ENCODE data around the gene EVI5.

- TF ChIP-seq POLR2A (IDR thresholded peaks at IDR 0.05) (no peak), CTCF (IDR thresholded peaks at IDR 0.05) (no peak)
Observed at GRCh38 chr1:92832537-92833114, 47.7 kb upstream of the EVI5 start.

All from body of pancreas (tissue), 4 donors.